IMR-90 (cell line): ENCODE data around the gene FAM98C. TPM values are rescaled to one million over a fixed set of nuclear protein-coding genes. Genes with fewer than 3 reads are reported as not detected.

Source experiments
- ATAC-seq: fragments of 200-7000 bp; cut with Tn5 transposase; 2 replicates; pipeline ENCODE4 v1.9.1; 2020; ENCODE audit warnings: low read depth, mild to moderate bottlenecking, moderate library complexity
- BruUV-seq: library from RNA; stranded (reverse); fragments of 400-500 nt; replicated peaks from 2 replicates; lab custom pipeline; 2021; lab: Mats Ljungman, UMichigan
- CTCF ChIA-PET: fragments of 300-600 bp; formaldehyde crosslinking; extraction: SDS; loops from one replicate; lab custom pipeline; 2021; ENCODE audit warnings: antibody characterized with exemption; lab: Yijun Ruan, JAX
- POLR2A ChIA-PET: fragments of 300-600 bp; sonication (Branson Sonifier 250); formaldehyde crosslinking; loops from one replicate; lab custom pipeline; 2022; ENCODE audit warnings: antibody characterized with exemption; ENCODE audit not compliant: unreplicated experiment; lab: Charles Lee
- DNase-seq: peaks from one replicate; pipeline ENCODE4 v3.0.0; 2013
- H2AFZ ChIP-seq: replicated peaks from 2 replicates; pipeline ENCODE3; 2013; ENCODE audit warnings: low read length, mild to moderate bottlenecking; ENCODE audit not compliant: poor library complexity
- H2AK5ac ChIP-seq: 2 replicates; pipeline ENCODE4 v1.6.1; 2013; ENCODE audit warnings: low read depth, low read length, inconsistent platforms
- H2AK9ac ChIP-seq: replicated peaks from 2 replicates; pipeline ENCODE3; 2013; ENCODE audit warnings: mild to moderate bottlenecking, low read depth, low read length, moderate library complexity; ENCODE audit not compliant: poor library complexity
- H2BK120ac ChIP-seq: 2 replicates; pipeline ENCODE4 v1.6.1; 2013; ENCODE audit warnings: low read depth, low read length, inconsistent platforms
- H2BK15ac ChIP-seq: 3 replicates; pipeline ENCODE4 v1.6.1; 2013; ENCODE audit warnings: low read depth, low read length, inconsistent platforms
- H2BK20ac ChIP-seq: 2 replicates; pipeline ENCODE4 v1.6.1; 2013; ENCODE audit warnings: low read depth, mild to moderate bottlenecking, inconsistent platforms, low read length, moderate library complexity
- H2BK5ac ChIP-seq: 2 replicates; pipeline ENCODE4 v1.6.1; 2013; ENCODE audit warnings: mild to moderate bottlenecking, low read depth, low read length, inconsistent platforms; ENCODE audit not compliant: poor library complexity, severe bottlenecking
- H3K14ac ChIP-seq: replicated peaks from 2 replicates; pipeline ENCODE4 v1.6.1; 2013; ENCODE audit warnings: low read depth, low read length, inconsistent platforms
- H3K18ac ChIP-seq: 2 replicates; pipeline ENCODE4 v1.6.1; 2013; ENCODE audit warnings: low read depth, low read length, control low read depth
- H3K23ac ChIP-seq: 2 replicates; pipeline ENCODE4 v1.6.1; 2013; ENCODE audit warnings: low read depth, low read length, inconsistent platforms
- H3K27ac ChIP-seq: 2 replicates; pipeline ENCODE4 v1.5.1; 2013; ENCODE audit warnings: mild to moderate bottlenecking, control low read depth, low read length; ENCODE audit not compliant: insufficient read depth
- H3K27me3 ChIP-seq: 2 replicates; pipeline ENCODE4 v1.6.1; 2013; ENCODE audit warnings: low read length; ENCODE audit not compliant: control insufficient read depth, insufficient read depth
- H3K36me3 ChIP-seq: 2 replicates; pipeline ENCODE4 v1.6.1; 2013; ENCODE audit warnings: low read length, mixed read lengths; ENCODE audit not compliant: control insufficient read depth, insufficient read depth
- H3K4ac ChIP-seq: 2 replicates; pipeline ENCODE4 v1.6.1; 2013; ENCODE audit warnings: low read depth, low read length, inconsistent platforms
- H3K4me1 ChIP-seq: 2 replicates; pipeline ENCODE4 v1.6.1; 2013; ENCODE audit warnings: low read length, mixed read lengths; ENCODE audit not compliant: control insufficient read depth, insufficient read depth
- H3K4me2 ChIP-seq: 2 replicates; pipeline ENCODE4 v1.6.1; 2013; ENCODE audit warnings: low read depth, mild to moderate bottlenecking, control low read depth, low read length, moderate library complexity
- H3K4me3 ChIP-seq: 2 replicates; pipeline ENCODE4 v1.5.1; 2013; ENCODE audit warnings: low read depth, mild to moderate bottlenecking, control low read depth, low read length, moderate library complexity; ENCODE audit not compliant: insufficient read depth
- H3K56ac ChIP-seq: 2 replicates; pipeline ENCODE4 v1.6.1; 2013; ENCODE audit warnings: low read length, inconsistent platforms; ENCODE audit not compliant: insufficient read depth; ENCODE audit errors: extremely low read depth
- H3K79me1 ChIP-seq, 2 experiments: 2 replicates each; pipeline ENCODE4 v1.6.1; 2013; ENCODE audit warnings: low read length in 2 of 2, inconsistent platforms in 1 of 2, low read depth in 1 of 2
- H3K9ac ChIP-seq: 2 replicates; pipeline ENCODE4 v1.6.1; 2013; ENCODE audit warnings: low read depth, low read length, control low read depth
- H3K9me1 ChIP-seq: 2 replicates; pipeline ENCODE4 v1.6.1; 2013; ENCODE audit warnings: low read length, inconsistent platforms; ENCODE audit not compliant: insufficient read depth
- H3K9me3 ChIP-seq: 2 replicates; pipeline ENCODE4 v1.6.1; 2013; ENCODE audit warnings: low read length; ENCODE audit not compliant: control insufficient read depth, insufficient read depth
- H4K20me1 ChIP-seq: 2 replicates; pipeline ENCODE4 v1.6.1; 2013; ENCODE audit warnings: low read length, inconsistent platforms; ENCODE audit not compliant: insufficient read depth
- H4K5ac ChIP-seq: 2 replicates; pipeline ENCODE4 v1.6.1; 2013; ENCODE audit warnings: mild to moderate bottlenecking, low read depth, low read length, control low read depth
- H4K8ac ChIP-seq, 2 experiments: 2 replicates each; pipeline ENCODE4 v1.6.1; 2013; ENCODE audit warnings: low read depth in 2 of 2, low read length in 2 of 2, control low read depth in 1 of 2, inconsistent platforms in 1 of 2
- H4K91ac ChIP-seq: 2 replicates; pipeline ENCODE4 v1.6.1; 2013; ENCODE audit warnings: low read depth, low read length, inconsistent platforms; ENCODE audit not compliant: insufficient read depth
- BHLHE40 ChIP-seq: fragments of 150-350 bp; IDR thresholded peaks from 2 replicates; pipeline ENCODE4 v1.6.1; 2016; ENCODE audit warnings: mild to moderate bottlenecking, low read depth, low read length
- CEBPB ChIP-seq: IDR thresholded peaks from 2 replicates; pipeline ENCODE4 v1.6.1; 2012; ENCODE audit warnings: low read depth, low read length, improper control_type of control experiment
- CHD1 ChIP-seq: IDR thresholded peaks from 2 replicates; pipeline ENCODE4 v1.6.1; 2012; ENCODE audit warnings: low read depth, low read length, improper control_type of control experiment
- CTCF ChIP-seq: conservative IDR thresholded peaks from 2 replicates; pipeline ENCODE4 v1.5.1; 2012; ENCODE audit warnings: mild to moderate bottlenecking, low read depth, low read length, improper control_type of control experiment
- ELK1 ChIP-seq: fragments of 150-350 bp; IDR thresholded peaks from 2 replicates; pipeline ENCODE4 v1.6.1; 2016; ENCODE audit warnings: low read depth, mild to moderate bottlenecking, low read length, moderate library complexity, borderline replicate concordance
- FOS ChIP-seq: fragments of 150-350 bp; IDR thresholded peaks from 2 replicates; pipeline ENCODE4 v1.6.1; 2016; ENCODE audit warnings: low read depth, low read length
- MAFK ChIP-seq: IDR thresholded peaks from 2 replicates; pipeline ENCODE4 v1.6.1; 2012; ENCODE audit warnings: low read depth, low read length, improper control_type of control experiment
- MAZ ChIP-seq: IDR thresholded peaks from 2 replicates; pipeline ENCODE4 v1.6.1; 2012; ENCODE audit warnings: low read depth, mild to moderate bottlenecking, low read length, improper control_type of control experiment, moderate library complexity, borderline replicate concordance
- MXI1 ChIP-seq: IDR thresholded peaks from 2 replicates; pipeline ENCODE4 v1.6.1; 2012; ENCODE audit warnings: low read depth, mild to moderate bottlenecking, low read length, moderate library complexity, borderline replicate concordance
- NFE2L2 ChIP-seq: fragments of 150-350 bp; IDR thresholded peaks from 2 replicates; pipeline ENCODE4 v1.6.1; 2016; ENCODE audit warnings: low read depth, mild to moderate bottlenecking, low read length
- POLR2A ChIP-seq: IDR thresholded peaks from 2 replicates; pipeline ENCODE4 v1.6.1; 2012; ENCODE audit warnings: mild to moderate bottlenecking, low read depth, low read length
- RAD21 ChIP-seq: IDR thresholded peaks from 2 replicates; pipeline ENCODE4 v1.6.1; 2012; ENCODE audit warnings: low read length, improper control_type of control experiment
- RCOR1 ChIP-seq: IDR thresholded peaks from 2 replicates; pipeline ENCODE4 v1.6.1; 2012; ENCODE audit warnings: mild to moderate bottlenecking, low read length, improper control_type of control experiment; ENCODE audit not compliant: insufficient replicate concordance
- RFX5 ChIP-seq: IDR thresholded peaks from 2 replicates; pipeline ENCODE4 v1.8.0; 2012; ENCODE audit warnings: low read depth, mild to moderate bottlenecking, low read length, moderate library complexity
- SMC3 ChIP-seq: fragments of 150-350 bp; IDR thresholded peaks from 2 replicates; pipeline ENCODE4 v1.6.1; 2016; ENCODE audit warnings: low read depth, mild to moderate bottlenecking, antibody characterized with exemption, low read length, moderate library complexity
- USF2 ChIP-seq: fragments of 150-350 bp; IDR thresholded peaks from 2 replicates; pipeline ENCODE4 v1.6.1; 2017; ENCODE audit warnings: mild to moderate bottlenecking, antibody characterized with exemption, low read length, low read depth
- WGBS, 2 experiments: methylation state at CpG; one replicate each; pipeline versions ENCODE4 v1.1.5 to v1.1.7; 2013; ENCODE audit warnings: missing lambda C conversion rate in 2 of 2; ENCODE audit not compliant: insufficient read length in 1 of 2; ENCODE audit errors: extremely low coverage in 2 of 2; 5-methylcytosine and 5-hydroxymethylcytosine counted together
- dilution Hi-C: fragments of 300-500 bp; cut with HindIII; formaldehyde crosslinking; loops from one replicate; pipeline ENCODE4 v1.14.3; 2018; ENCODE audit warnings: low sequenced_read_pairs; ENCODE audit not compliant: unreplicated experiment
- in situ Hi-C: fragments of 300-500 bp; cut with MboI; formaldehyde crosslinking; loops from 3 replicates; pipeline ENCODE4 v1.14.3; 2019; ENCODE audit warnings: low sequenced_read_pairs, inconsistent platforms, mixed read lengths
- intact Hi-C: fragments of 100-400 bp; cut with micrococcal nuclease; formaldehyde crosslinking; loops from 2 replicates; pipeline ENCODE4 v1.10.0; 2022
- polyA plus RNA-seq, 3 experiments: library from polyadenylated mRNA; depleted of rRNA; stranded (reverse); fragments of >200 nt; gene quantifications; 2 replicates each; pipeline ENCODE4 v1.2.3, GENCODE V29; 2012; ENCODE audit warnings: low replicate concordance in 1 of 3
- total RNA-seq: library from RNA; depleted of rRNA; stranded (reverse); fragments of >200 nt; gene quantifications from 2 replicates; pipeline ENCODE4 v1.2.3, GENCODE V29; 2012

Gene FAM98C
- total and polyA plus RNA-seq, 2 of the 4 experiments (the other 2 are of a cell fraction): 3.6 to 17.9 TPM

GRCh38 chr19:38457202-38457601, 54.3 kb downstream of the FAM98C start:
- Histone ChIP-seq H3K56ac (no peak overlapping the region), H3K27ac (no peak overlapping the region)
- dilution Hi-C loops: no loop called here

More at GRCh38 chr19:38457202-38457601, 54.3 kb downstream of the FAM98C start:
- H4K91ac ChIP-seq: no peak overlapping the region
- no peak overlapping the region for H3K23ac ChIP-seq
- no peak for TF ChIP-seq MXI1
- no peak for TF ChIP-seq SMC3
- TF ChIP-seq BHLHE40: no peak
- no peak for TF ChIP-seq RAD21
- no peak for TF ChIP-seq ELK1
- TF ChIP-seq CHD1: no peak
- no peak for TF ChIP-seq CTCF
- TF ChIP-seq MAFK: no peak
- TF ChIP-seq POLR2A: no peak
- no peak for TF ChIP-seq RCOR1
- TF ChIP-seq FOS: no peak
- no peak for TF ChIP-seq NFE2L2
- no peak for TF ChIP-seq MAZ
- TF ChIP-seq USF2: no peak
- TF ChIP-seq CEBPB: no peak
- no peak for TF ChIP-seq RFX5
- no TSS peak for BruUV-seq
- H3K27me3 ChIP-seq: no peaks in the 10 kb centered on the region
- H4K20me1 ChIP-seq: no peaks in the 10 kb centered on the region
- in situ Hi-C loops: loop anchor here (25.0 kb wide), 1 partner anchor 755 kb away; the partner anchor contains the start of gene SYCN
- H3K4me3 ChIP-seq: no peak overlapping the region
- no peak overlapping the region for H3K4ac ChIP-seq
- H3K4me2 ChIP-seq: no peak overlapping the region
- H2BK5ac ChIP-seq: no peak overlapping the region
- POLR2A ChIA-PET: no interaction called here
- no peak overlapping the region for H4K8ac ChIP-seq
- no peak overlapping the region for H3K14ac ChIP-seq
- H3K9me1 ChIP-seq: no peaks in the 10 kb centered on the region
- CTCF ChIA-PET: no interaction called here
- no peaks in the 10 kb centered on the region for H3K36me3 ChIP-seq
- no peaks in the 10 kb centered on the region for H3K4me1 ChIP-seq
- no peak overlapping the region for H2AFZ ChIP-seq
- no peak overlapping the region for H2AK5ac ChIP-seq
- no peak overlapping the region for H3K9ac ChIP-seq
- H3K18ac ChIP-seq: no peak overlapping the region
- H4K5ac ChIP-seq: no peak overlapping the region
- no peaks in the 10 kb centered on the region for H3K79me1 ChIP-seq
- WGBS, 2 experiments: 33% methylated on average over 1 of the region's 5 CpGs; no CpG with 5 or more reads in 1 of the 2 experiments
- no peak for DNase-seq
- no peak overlapping the region for H2BK15ac ChIP-seq
- H2BK120ac ChIP-seq: no peak overlapping the region
- ATAC-seq: no peak
- intact Hi-C loops: no loop called here
- H3K9me3 ChIP-seq: no peaks in the 10 kb centered on the region
- no peak overlapping the region for H2BK20ac ChIP-seq
- H2AK9ac ChIP-seq: no peak overlapping the region
